Smooth muscle cell (in vitro differentiated cells): ENCODE data around the gene KRTAP10-1. TPM values are rescaled to one million over a fixed set of nuclear protein-coding genes. Genes with fewer than 3 reads are reported as not detected.

Source experiments
- DNase-seq: peaks from one replicate; lab custom pipeline; 2025; ENCODE audit not compliant: unreplicated experiment; lab: John Stamatoyannopoulos, UW
- H2AFZ ChIP-seq: fragments of 200-600 bp; sonication (generic); 2 replicates; pipeline ENCODE4 v1.6.0; 2016; ENCODE audit warnings: antibody characterized with exemption, low read depth, mild to moderate bottlenecking
- H3F3A ChIP-seq: fragments of 200-600 bp; sonication (generic); 2 replicates; pipeline ENCODE4 v1.6.0; 2017; ENCODE audit warnings: antibody characterized with exemption, low read depth
- H3K27ac ChIP-seq: fragments of 200-600 bp; sonication (generic); 2 replicates; pipeline ENCODE4 v1.5.1; 2016; ENCODE audit warnings: low read depth, mild to moderate bottlenecking
- H3K27me3 ChIP-seq: fragments of 200-600 bp; sonication (generic); 2 replicates; pipeline ENCODE4 v1.6.1; 2016; ENCODE audit warnings: low read depth, mild to moderate bottlenecking
- H3K36me3 ChIP-seq: fragments of 200-600 bp; sonication (generic); 2 replicates; pipeline ENCODE4 v1.5.1; 2016; ENCODE audit warnings: low read depth
- H3K4me1 ChIP-seq: fragments of 200-600 bp; sonication (generic); 2 replicates; pipeline ENCODE4 v1.5.1; 2016; ENCODE audit warnings: low read depth
- H3K4me2 ChIP-seq: fragments of 200-600 bp; sonication (generic); 2 replicates; pipeline ENCODE4 v1.6.0; 2016; ENCODE audit warnings: mild to moderate bottlenecking
- H3K4me3 ChIP-seq: fragments of 200-600 bp; sonication (generic); 2 replicates; pipeline ENCODE4 v1.5.1; 2016; ENCODE audit warnings: mild to moderate bottlenecking
- H3K79me2 ChIP-seq: fragments of 200-600 bp; sonication (generic); 2 replicates; pipeline ENCODE4 v1.6.0; 2016; ENCODE audit warnings: low read depth, mild to moderate bottlenecking
- H3K9ac ChIP-seq: fragments of 200-600 bp; sonication (generic); 2 replicates; pipeline ENCODE4 v1.6.0; 2016; ENCODE audit warnings: low read depth
- H3K9me3 ChIP-seq: fragments of 200-600 bp; sonication (generic); replicated peaks from 2 replicates; pipeline ENCODE4 v1.5.1; 2016; ENCODE audit warnings: low read depth
- H4K20me1 ChIP-seq: fragments of 200-600 bp; sonication (generic); 2 replicates; pipeline ENCODE4 v1.6.0; 2016; ENCODE audit warnings: low read depth
- WGBS: methylation state at CpG from one replicate; pipeline ENCODE4 v1.1.7; 2016; ENCODE audit warnings: low lambda C conversion rate; 5-methylcytosine and 5-hydroxymethylcytosine counted together
- polyA plus RNA-seq: library from polyadenylated mRNA; unstranded; fragments of >200 nt; fragmentation: Nextera tagmentation; extraction: Ambion mirVana; gene quantifications from 2 replicates; pipeline ENCODE4 v1.2.1, GENCODE V29; 2016
- total RNA-seq: library from RNA; depleted of rRNA; stranded (reverse); fragments of >200 nt; gene quantifications from 2 replicates; pipeline ENCODE4 v1.2.3, GENCODE V29; 2014
- TF ChIP-seq, protein P1 (sequence below): fragments of 200-600 bp; sonication (generic); IDR thresholded peaks from 2 replicates; pipeline ENCODE4 v1.5.1; 2017; ENCODE audit warnings: borderline replicate concordance, mild to moderate bottlenecking, antibody characterized with exemption; ENCODE audit not compliant: insufficient read depth, poor library complexity, severe bottlenecking

The KRTAP10-1 gene
- total and polyA plus RNA-seq, 2 experiments from 2014 or later = not detected

DNA sequence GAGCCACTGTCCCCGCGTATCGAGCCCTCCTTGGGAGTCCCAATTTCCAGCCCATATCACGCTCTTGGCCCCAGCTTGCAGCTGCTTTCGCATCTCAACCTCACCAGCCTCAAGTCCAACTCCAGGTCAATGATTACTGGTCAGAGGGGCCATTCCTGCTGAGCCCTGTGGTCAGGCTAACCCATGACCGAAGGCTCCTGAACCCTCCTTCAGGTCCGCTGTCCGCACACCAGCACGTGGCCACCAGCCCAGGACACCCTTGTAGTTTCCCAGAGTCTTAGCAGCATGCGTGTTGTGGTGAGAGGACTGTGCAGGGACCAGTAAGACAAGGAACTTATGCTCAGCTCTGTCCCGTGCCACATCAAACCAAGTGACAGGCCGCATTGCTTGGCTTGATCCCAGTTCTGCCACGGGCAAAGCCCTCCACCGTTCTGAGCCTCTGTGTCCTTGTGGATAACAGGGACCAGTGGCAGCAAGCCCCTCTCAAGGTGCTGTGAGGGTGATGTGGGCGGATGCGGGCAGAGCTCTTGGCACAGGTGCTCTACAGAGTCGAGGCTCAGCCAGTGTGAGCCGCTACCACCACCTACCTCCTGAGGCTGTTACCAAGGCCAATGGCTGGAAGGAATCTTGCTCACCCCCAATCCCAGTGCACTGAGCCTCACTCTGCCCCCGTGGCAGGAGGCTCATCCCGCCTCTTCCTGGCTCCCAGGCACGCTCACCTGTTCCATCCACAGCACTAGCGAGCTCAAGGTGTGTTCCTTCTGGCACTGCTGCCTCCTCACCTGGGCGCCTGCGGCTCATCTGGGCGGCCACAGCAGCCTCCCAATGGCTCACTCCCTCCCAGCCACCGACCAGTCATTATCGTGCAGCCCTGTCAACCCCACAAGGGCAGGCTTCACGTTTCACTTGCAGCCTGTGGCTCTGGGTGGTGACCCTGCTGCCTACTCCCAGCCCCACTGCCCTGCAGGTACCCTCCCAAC is 20.4 kb downstream of the KRTAP10-1 start:
- no peak for DNase-seq
- Histone ChIP-seq H3K27me3 (no peaks in the 10 kb centered on the region), H3K4me1 (no peaks in the 10 kb centered on the region), H3K4me2 (no peak overlapping the region), H3K9ac (no peak overlapping the region), H3K9me3 (no peaks in the 10 kb centered on the region), H3K79me2 (no peaks in the 10 kb centered on the region), H2AFZ (no peak overlapping the region), H3K4me3 (no peak overlapping the region), H3K27ac (no peak overlapping the region), H3F3A (no peaks in the 10 kb centered on the region), H3K36me3 (no peaks in the 10 kb centered on the region), H4K20me1 (no peaks in the 10 kb centered on the region)
- WGBS = 95% methylated on average over 28 of the region's 28 CpGs
- TF ChIP-seq, protein P1, sequence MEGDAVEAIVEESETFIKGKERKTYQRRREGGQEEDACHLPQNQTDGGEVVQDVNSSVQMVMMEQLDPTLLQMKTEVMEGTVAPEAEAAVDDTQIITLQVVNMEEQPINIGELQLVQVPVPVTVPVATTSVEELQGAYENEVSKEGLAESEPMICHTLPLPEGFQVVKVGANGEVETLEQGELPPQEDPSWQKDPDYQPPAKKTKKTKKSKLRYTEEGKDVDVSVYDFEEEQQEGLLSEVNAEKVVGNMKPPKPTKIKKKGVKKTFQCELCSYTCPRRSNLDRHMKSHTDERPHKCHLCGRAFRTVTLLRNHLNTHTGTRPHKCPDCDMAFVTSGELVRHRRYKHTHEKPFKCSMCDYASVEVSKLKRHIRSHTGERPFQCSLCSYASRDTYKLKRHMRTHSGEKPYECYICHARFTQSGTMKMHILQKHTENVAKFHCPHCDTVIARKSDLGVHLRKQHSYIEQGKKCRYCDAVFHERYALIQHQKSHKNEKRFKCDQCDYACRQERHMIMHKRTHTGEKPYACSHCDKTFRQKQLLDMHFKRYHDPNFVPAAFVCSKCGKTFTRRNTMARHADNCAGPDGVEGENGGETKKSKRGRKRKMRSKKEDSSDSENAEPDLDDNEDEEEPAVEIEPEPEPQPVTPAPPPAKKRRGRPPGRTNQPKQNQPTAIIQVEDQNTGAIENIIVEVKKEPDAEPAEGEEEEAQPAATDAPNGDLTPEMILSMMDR = no peak

GRCh38 chr21:44518686-44519085 is 21.3 kb downstream of the KRTAP10-1 start:
- no peaks in the 10 kb centered on the region for H3K27me3 ChIP-seq

DNA sequence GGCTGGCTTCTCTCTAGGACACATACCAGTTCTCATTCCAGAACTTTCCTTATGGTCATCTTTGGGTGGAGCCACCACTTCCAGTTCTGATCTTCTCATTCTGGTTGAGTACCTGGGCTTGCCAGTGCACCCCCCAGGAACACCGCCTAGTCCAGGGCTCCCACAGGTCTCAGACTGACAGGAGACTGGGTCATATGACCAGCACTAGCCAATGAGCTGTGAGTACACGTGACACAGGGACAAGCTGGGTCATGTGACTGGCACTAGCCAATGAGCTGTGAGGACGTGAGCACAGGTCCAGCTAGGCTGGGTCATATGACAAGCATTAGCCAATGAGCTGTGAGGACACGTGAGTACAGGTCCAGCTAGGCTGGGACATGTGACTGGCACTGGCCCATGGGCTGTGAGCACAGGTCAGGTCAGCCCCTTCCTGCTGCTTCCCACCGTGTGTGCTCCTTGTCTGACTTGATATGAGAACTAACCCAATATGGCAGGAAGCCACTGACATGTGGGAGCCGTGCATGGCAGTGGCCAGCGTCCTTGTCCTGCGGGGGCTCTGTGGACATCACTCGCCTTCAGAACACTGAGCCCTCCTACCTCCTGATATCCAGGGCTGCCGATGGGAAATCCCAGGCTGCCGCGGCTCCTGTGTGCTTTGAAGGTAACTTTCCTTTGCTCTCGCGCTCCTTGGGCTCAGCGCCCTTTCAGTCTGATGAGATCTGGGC is 22.7 kb downstream of the KRTAP10-1 start:
- no peaks in the 10 kb centered on the region for H3F3A ChIP-seq
- 96% methylated on average over 15 of the region's 15 CpGs for WGBS
- H3K79me2 ChIP-seq = no peaks in the 10 kb centered on the region
- H3K9me3 ChIP-seq = no peaks in the 10 kb centered on the region
- H3K9ac ChIP-seq = no peak overlapping the region
- H3K4me1 ChIP-seq = no peaks in the 10 kb centered on the region
- no peak for DNase-seq
- no peak overlapping the region for H2AFZ ChIP-seq
- H3K27me3 ChIP-seq = no peaks in the 10 kb centered on the region
- H3K4me2 ChIP-seq = no peak overlapping the region
- no peaks in the 10 kb centered on the region for H4K20me1 ChIP-seq
- TF ChIP-seq, protein P1 = no peak
- H3K4me3 ChIP-seq = no peak overlapping the region
- H3K27ac ChIP-seq = no peak overlapping the region
- H3K36me3 ChIP-seq = no peaks in the 10 kb centered on the region

More at GRCh38 chr21:44518686-44519085, 21.3 kb downstream of the KRTAP10-1 start:
- Histone ChIP-seq H3K4me1 (no peaks in the 10 kb centered on the region), H3K4me3 (no peak overlapping the region), H3K36me3 (no peaks in the 10 kb centered on the region), H2AFZ (no peak overlapping the region), H4K20me1 (no peaks in the 10 kb centered on the region), H3K9ac (no peak overlapping the region), H3K79me2 (no peaks in the 10 kb centered on the region), H3K4me2 (no peak overlapping the region), H3K9me3 (no peaks in the 10 kb centered on the region), H3F3A (no peaks in the 10 kb centered on the region), H3K27ac (no peak overlapping the region)
- TF ChIP-seq, protein P1 = no peak
- no peak for DNase-seq
- WGBS = 72% methylated on average over 12 of the region's 12 CpGs
